K562 (cell line): ENCODE measurements around the gene PHC3.

Source experiments
- EGR1 ChIP-seq: fragments of 450-650 bp; conservative IDR thresholded peaks from 2 replicates; pipeline ENCODE4 v1.6.1; 2017; ENCODE audit warnings: mild to moderate bottlenecking
- JUN ChIP-seq, 2 experiments: sonication (generic) in 1 of 2; formaldehyde crosslinking in 1 of 2; IDR thresholded peaks; 2 replicates each; pipeline versions ENCODE4 v1.6.1 to v1.8.0; 2012 to 2022; ENCODE audit warnings: borderline replicate concordance in 2 of 2, mild to moderate bottlenecking in 2 of 2, improper control_type of control experiment in 1 of 2, low read depth in 1 of 2, low read length in 1 of 2, missing genetic modification reagents in 1 of 2
- KLF13 ChIP-seq: fragments of 450-650 bp; IDR thresholded peaks from 2 replicates; pipeline ENCODE4 v1.6.1; 2016; ENCODE audit warnings: missing genetic modification characterization, low read depth, mild to moderate bottlenecking, missing compliant biosample characterization, moderate library complexity, borderline replicate concordance
- TF ChIP-seq, protein P1 (sequence below): fragments of 450-650 bp; formaldehyde crosslinking; IDR thresholded peaks from 2 replicates; pipeline ENCODE4 v1.4.0; 2022; ENCODE audit warnings: missing genetic modification characterization
- TF ChIP-seq, protein P2 (sequence below), 2 experiments: fragments of 450-650 bp; formaldehyde crosslinking in 1 of 2; IDR thresholded peaks; 2 replicates each; pipeline versions ENCODE4 v1.4.0 to v1.6.1; 2014 to 2020; ENCODE audit warnings: mild to moderate bottlenecking in 2 of 2, borderline replicate concordance in 1 of 2, low read depth in 1 of 2

DNA sequence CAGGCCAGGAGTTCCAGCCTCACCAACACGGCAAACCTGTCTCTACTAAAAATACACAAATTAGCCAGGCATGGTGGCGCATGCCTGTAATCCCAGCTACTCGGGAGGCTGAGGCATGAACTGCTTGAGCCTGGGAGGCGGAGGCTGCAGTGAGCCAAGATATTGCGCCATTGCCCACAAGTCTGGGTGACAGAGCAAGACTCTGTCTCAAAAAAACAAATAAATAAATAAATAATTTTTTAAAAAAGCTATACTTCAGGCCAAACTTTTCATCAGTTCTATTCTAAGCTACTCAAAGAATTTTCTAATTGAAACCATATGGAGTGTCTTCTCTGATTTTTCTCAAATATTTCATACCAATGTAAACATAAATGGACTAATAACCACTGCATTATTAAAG lies 43.5 kb downstream of the PHC3 start:
- TF ChIP-seq, protein P1, sequence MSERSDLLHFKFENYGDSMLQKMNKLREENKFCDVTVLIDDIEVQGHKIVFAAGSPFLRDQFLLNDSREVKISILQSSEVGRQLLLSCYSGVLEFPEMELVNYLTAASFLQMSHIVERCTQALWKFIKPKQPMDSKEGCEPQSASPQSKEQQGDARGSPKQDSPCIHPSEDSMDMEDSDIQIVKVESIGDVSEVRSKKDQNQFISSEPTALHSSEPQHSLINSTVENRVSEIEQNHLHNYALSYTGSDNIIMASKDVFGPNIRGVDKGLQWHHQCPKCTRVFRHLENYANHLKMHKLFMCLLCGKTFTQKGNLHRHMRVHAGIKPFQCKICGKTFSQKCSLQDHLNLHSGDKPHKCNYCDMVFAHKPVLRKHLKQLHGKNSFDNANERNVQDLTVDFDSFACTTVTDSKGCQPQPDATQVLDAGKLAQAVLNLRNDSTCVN (CRISPR knock-in tag): no peak
- TF ChIP-seq, protein P2, sequence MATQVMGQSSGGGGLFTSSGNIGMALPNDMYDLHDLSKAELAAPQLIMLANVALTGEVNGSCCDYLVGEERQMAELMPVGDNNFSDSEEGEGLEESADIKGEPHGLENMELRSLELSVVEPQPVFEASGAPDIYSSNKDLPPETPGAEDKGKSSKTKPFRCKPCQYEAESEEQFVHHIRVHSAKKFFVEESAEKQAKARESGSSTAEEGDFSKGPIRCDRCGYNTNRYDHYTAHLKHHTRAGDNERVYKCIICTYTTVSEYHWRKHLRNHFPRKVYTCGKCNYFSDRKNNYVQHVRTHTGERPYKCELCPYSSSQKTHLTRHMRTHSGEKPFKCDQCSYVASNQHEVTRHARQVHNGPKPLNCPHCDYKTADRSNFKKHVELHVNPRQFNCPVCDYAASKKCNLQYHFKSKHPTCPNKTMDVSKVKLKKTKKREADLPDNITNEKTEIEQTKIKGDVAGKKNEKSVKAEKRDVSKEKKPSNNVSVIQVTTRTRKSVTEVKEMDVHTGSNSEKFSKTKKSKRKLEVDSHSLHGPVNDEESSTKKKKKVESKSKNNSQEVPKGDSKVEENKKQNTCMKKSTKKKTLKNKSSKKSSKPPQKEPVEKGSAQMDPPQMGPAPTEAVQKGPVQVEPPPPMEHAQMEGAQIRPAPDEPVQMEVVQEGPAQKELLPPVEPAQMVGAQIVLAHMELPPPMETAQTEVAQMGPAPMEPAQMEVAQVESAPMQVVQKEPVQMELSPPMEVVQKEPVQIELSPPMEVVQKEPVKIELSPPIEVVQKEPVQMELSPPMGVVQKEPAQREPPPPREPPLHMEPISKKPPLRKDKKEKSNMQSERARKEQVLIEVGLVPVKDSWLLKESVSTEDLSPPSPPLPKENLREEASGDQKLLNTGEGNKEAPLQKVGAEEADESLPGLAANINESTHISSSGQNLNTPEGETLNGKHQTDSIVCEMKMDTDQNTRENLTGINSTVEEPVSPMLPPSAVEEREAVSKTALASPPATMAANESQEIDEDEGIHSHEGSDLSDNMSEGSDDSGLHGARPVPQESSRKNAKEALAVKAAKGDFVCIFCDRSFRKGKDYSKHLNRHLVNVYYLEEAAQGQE (IDR thresholded peaks at IDR 0.05; ENCODE audit: borderline replicate concordance): no peak
- TF ChIP-seq, protein P2 (CRISPR knock-in tag; IDR thresholded peaks at IDR 0.05; ENCODE audit: low read depth): no peak
- TF ChIP-seq KLF13 (tag): no peak
- no peak for TF ChIP-seq JUN (IDR thresholded peaks at IDR 0.05; ENCODE audit: borderline replicate concordance, low read depth, low read length)
- TF ChIP-seq JUN (CRISPR knock-in tag; IDR thresholded peaks at IDR 0.05; ENCODE audit: borderline replicate concordance): no peak
- TF ChIP-seq EGR1: no peak
